ENCODE results near the gene ERRFI1.

DNA sequence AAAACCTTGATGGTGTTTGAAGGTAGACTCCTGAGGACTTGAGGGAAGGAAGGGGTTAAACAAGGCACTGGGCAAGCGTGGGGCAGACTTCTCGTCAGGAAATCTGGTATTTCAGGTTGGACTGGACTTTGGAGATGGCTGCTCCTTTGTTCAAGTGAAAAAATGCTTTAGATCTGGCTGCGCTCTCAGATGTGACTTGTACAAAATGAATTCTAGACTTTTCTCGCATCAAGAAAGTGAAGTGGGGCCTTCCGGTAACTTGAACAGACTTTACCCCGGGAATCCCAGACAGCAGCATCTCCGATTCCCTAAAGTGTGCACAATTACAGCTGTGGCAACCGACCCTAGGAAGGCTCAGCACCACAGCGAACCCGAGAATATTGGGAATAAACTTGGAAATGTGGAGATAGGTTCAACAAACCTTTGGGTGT lies 44.3 kb upstream of the ERRFI1 start:
- TF ChIP-seq CTCF (IDR thresholded peaks at IDR 0.05) (no peak), POLR2A (IDR thresholded peaks at IDR 0.05) (no peak)

Data from uterus (tissue), 2 donors.